Esophagus (tissue), 2 donors: ENCODE data around the gene CCM2. TPM values are rescaled to one million over a fixed set of nuclear protein-coding genes. Genes with fewer than 3 reads are reported as not detected.

Experiments
- H3K27ac ChIP-seq, 2 donors: one replicate each; pipeline ENCODE4 v1.5.1; 2013; ENCODE audit warnings: low read depth in 2 of 2, mild to moderate bottlenecking in 2 of 2, inconsistent platforms in 1 of 2, low read length in 1 of 2, moderate library complexity in 1 of 2
- H3K27me3 ChIP-seq, 2 donors: one replicate each; pipeline ENCODE4 v1.6.1; 2013; ENCODE audit warnings: low read length in 2 of 2, control low read depth in 1 of 2, mild to moderate bottlenecking in 1 of 2; ENCODE audit not compliant: insufficient read depth in 2 of 2, control insufficient read depth in 1 of 2
- H3K36me3 ChIP-seq, 2 donors: one replicate each; pipeline ENCODE4 v1.6.1; 2013; ENCODE audit warnings: low read length in 1 of 2; ENCODE audit not compliant: control insufficient read depth in 2 of 2, insufficient read depth in 2 of 2
- H3K4me1 ChIP-seq, 2 donors: one replicate each; pipeline ENCODE4 v1.6.1; 2013; ENCODE audit warnings: low read length in 1 of 2; ENCODE audit not compliant: control insufficient read depth in 2 of 2, insufficient read depth in 2 of 2
- H3K4me3 ChIP-seq, 2 donors: one replicate each; pipeline ENCODE4 v1.5.1; 2013; ENCODE audit warnings: low read length in 2 of 2, mild to moderate bottlenecking in 2 of 2, low read depth in 1 of 2, moderate library complexity in 1 of 2
- H3K9me3 ChIP-seq, 2 donors: one replicate each; pipeline ENCODE4 v1.6.1; 2013; ENCODE audit warnings: mild to moderate bottlenecking in 2 of 2, low read depth in 1 of 2, low read length in 1 of 2, moderate library complexity in 1 of 2; ENCODE audit not compliant: control insufficient read depth in 2 of 2, insufficient read depth in 1 of 2
- WGBS, 2 donors: extraction: QIAGEN DNeasy Blood & Tissue Kit; methylation state at CpG; one replicate each; pipeline ENCODE4 v1.1.7; 2013; 5-methylcytosine and 5-hydroxymethylcytosine counted together
- polyA plus RNA-seq, 2 donors: library from polyadenylated mRNA; stranded (reverse); fragments of 200-250 nt; gene quantifications; one replicate each; pipeline ENCODE4 v1.2.3, GENCODE V29; 2013
- donor health status: healthy with polysubstance abuse.
- donor health status: Bipolar disorder and iron deficiency.

The CCM2 gene
- polyA plus RNA-seq, 2 donors = 20.2 to 24.0 TPM

GRCh38 chr7:44969049-44969700 is 30.8 kb upstream of the CCM2 start:
- Histone ChIP-seq H3K27me3 (no peaks in the 10 kb centered on the region), H3K9me3 (no peaks in the 10 kb centered on the region), H3K4me3 (no peak overlapping the region), H3K36me3 (no peaks in the 10 kb centered on the region), H3K27ac (no peak overlapping the region), H3K4me1 (peaks cover 0 to 4% of the 10 kb centered on the region in 2 donors)
- 92 to 95% methylated on average over 11 of the region's 11 CpGs for whole genome bisulfite sequencing, 2 donors

- Histone ChIP-seq H3K9me3 (no peaks in the 10 kb centered on the region), H3K27me3 (no peaks in the 10 kb centered on the region), H3K36me3 (peaks cover 0 to 4% of the 10 kb centered on the region in 2 donors), H3K4me1 (peaks cover 0 to 4% of the 10 kb centered on the region in 2 donors), H3K4me3 (no peak overlapping the region), H3K27ac (no peak overlapping the region)
- 78 to 83% methylated on average over 21 of the region's 21 CpGs for WGBS, 2 donors
Observed at GRCh38 chr7:44969701-44970522, 30.1 kb upstream of the CCM2 start.

DNA sequence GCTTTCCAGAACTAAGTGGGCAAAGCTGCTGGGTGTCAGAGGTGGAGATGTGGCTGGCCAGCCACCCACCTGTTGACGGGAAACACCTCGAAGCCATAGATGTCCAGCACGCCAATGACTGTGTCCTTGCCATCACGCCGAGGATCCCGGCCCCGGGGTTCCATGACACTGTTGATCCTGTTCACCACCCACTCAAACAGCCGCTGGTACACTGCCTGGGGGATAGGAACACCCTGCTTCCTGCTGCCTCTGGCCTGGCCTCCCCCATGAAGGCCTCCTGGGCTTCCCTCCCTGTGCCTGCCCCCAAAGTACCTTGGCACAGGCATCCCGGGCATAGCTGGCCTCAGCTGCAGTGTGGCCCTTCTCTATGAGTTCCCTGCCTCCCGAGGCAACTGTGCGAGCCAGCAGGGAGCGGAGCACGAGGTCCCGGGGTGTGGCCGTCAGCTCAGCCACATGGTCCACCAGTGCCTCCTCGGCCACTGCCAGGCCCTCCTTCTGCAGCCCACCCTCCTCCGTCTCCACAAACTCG is 29.4 kb upstream of the CCM2 start:
- Histone ChIP-seq H3K4me3 (no peak overlapping the region), H3K27ac (no peak overlapping the region), H3K36me3 (peaks cover 0 to 8% of the 10 kb centered on the region in 2 donors), H3K4me1 (peaks cover 0 to 4% of the 10 kb centered on the region in 2 donors), H3K27me3 (no peaks in the 10 kb centered on the region), H3K9me3 (no peaks in the 10 kb centered on the region)
- 77 to 86% methylated on average over 18 of the region's 18 CpGs for WGBS, 2 donors

GRCh38 chr7:44971188-44971901 is 28.7 kb upstream of the CCM2 start:
- WGBS, 2 donors = 86% methylated on average over 10 of the region's 10 CpGs
- H3K27me3 ChIP-seq = no peaks in the 10 kb centered on the region
- no peaks in the 10 kb centered on the region for H3K9me3 ChIP-seq
- peaks cover 0 to 11% of the 10 kb centered on the region in 2 donors for H3K36me3 ChIP-seq
- H3K4me1 ChIP-seq = peaks cover 0 to 4% of the 10 kb centered on the region in 2 donors
- no peak overlapping the region for H3K27ac ChIP-seq
- H3K4me3 ChIP-seq = no peak overlapping the region

DNA sequence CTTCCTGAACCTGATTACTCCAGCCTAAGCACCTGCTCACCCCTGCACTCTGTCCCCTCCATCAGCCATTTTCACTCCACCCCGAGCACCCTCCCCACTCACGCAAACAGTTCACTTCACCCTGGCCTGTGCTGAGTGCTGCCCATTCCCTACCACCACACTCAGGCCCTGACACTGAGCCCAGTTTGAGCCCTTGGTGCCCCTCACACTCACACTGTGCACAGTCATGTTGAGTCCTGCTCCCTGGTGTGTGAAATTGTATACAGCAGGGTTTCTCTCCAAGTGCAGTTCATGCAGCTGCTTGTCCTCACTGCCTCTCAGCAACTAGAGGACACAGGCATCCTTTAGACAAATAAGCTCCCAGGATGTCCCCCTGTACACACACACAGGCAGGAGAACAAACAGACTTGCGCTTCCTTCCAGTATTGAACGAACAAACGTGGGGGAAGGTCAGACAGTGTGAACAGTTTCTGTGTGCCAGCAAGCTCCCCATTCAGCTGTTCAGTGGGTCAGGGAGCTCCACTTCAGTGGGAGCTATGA is 28.0 kb upstream of the CCM2 start:
- H3K27me3 ChIP-seq = no peaks in the 10 kb centered on the region
- peaks cover 0 to 11% of the 10 kb centered on the region in 2 donors for H3K36me3 ChIP-seq
- H3K4me1 ChIP-seq = peaks cover 0 to 4% of the 10 kb centered on the region in 2 donors
- no peak overlapping the region for H3K4me3 ChIP-seq
- H3K9me3 ChIP-seq = no peaks in the 10 kb centered on the region
- H3K27ac ChIP-seq = no peak overlapping the region
- WGBS, 2 donors = 63 to 67% methylated on average over 5 of the region's 5 CpGs

DNA sequence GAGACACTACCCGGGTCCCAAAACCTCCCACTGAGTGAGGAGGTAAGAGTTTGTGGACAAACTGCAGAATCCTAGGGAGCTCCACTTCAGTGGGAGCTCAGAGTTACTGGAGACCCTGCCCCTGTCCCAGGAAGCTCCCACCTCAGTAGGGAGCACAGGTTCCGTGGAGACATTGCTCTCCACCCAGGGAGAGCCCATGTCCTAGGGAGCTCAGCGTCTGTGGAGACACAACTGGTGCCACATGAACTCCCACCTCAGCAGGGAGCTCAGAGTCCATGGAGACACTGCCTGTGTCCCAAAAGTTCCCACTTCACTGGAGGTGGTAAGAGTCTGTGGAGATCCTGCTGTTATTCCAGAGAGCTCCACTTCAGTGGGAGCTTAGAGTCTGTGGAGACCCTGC is 27.4 kb upstream of the CCM2 start:
- H3K4me1 ChIP-seq = peaks cover 0 to 5% of the 10 kb centered on the region in 2 donors
- H3K27me3 ChIP-seq = no peaks in the 10 kb centered on the region
- 82 to 84% methylated on average over 3 of the region's 3 CpGs for WGBS, 2 donors

DNA sequence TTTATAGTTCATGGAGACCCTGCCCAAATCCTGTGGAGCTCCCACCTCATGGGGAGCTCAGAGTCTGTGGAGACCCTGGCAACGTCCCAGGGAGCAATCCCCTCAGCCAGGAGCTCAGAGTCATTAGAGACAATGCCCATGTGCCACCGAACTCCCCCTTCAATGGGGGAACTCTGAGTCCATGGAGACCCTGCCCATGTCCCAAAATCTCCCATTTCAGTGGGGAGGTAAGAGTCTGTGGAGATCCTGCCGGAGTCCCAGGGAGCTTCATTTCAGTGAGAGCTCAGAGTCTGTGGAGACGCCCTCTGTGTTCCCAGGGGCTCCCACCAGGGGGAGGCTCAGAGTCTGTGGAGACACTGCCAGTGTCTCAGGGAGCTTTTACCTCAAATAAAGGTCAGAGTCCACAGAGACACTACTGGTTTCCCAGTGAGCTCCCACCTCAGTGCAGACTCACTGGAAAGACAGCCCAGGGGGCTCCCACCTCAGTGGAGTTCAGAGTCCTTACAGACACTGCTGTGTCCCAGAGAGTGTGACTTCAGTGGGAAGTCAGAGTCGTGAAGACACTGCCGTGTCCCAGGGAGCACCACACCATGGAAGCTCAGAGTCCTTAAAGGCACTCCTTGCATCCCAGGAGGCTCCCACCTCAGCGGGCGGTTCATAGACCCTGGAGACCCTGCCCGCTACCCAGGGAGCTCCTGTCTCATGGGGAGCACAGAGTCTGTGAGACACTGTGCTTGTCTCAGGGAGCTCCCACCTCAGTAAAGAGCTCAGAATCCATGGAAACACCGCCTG is 26.2 kb upstream of the CCM2 start:
- peaks cover 0 to 11% of the 10 kb centered on the region in 2 donors for H3K36me3 ChIP-seq
- WGBS, 2 donors = 76 to 82% methylated on average over 10 of the region's 10 CpGs
- no peaks in the 10 kb centered on the region for H3K9me3 ChIP-seq
- H3K27me3 ChIP-seq = no peaks in the 10 kb centered on the region
- no peak overlapping the region for H3K27ac ChIP-seq
- H3K4me1 ChIP-seq = peaks cover 0 to 8% of the 10 kb centered on the region in 2 donors
- no peak overlapping the region for H3K4me3 ChIP-seq

More for the DNA sequence above, 27.4 kb upstream of the CCM2 start:
- Histone ChIP-seq H3K27ac (no peak overlapping the region), H3K9me3 (no peaks in the 10 kb centered on the region), H3K36me3 (peaks cover 0 to 11% of the 10 kb centered on the region in 2 donors), H3K4me3 (no peak overlapping the region)

DNA sequence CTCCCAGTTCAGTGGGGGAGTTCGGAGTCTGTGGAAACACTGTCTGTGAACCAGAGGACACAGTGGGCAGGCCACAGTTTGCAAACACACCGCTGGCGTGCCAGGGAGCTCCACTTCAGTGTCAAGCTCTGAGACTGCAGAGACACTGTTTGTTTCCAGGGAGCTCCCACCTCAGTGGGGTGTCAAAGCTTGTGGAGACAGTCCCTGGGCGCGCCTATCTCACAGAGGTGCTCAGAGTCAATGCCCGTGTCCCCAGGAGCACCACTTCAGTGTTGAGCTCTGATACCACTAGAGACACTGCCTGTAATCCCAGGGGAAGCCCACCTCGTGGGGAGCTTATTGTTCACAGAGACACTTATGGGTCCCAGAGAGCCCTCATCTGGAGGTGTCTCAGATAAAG is 25.5 kb upstream of the CCM2 start:
- Histone ChIP-seq H3K4me1 (peaks cover 0 to 7% of the 10 kb centered on the region in 2 donors), H3K36me3 (peaks cover 0 to 11% of the 10 kb centered on the region in 2 donors), H3K27me3 (no peaks in the 10 kb centered on the region), H3K4me3 (no peak overlapping the region), H3K27ac (no peak overlapping the region), H3K9me3 (no peaks in the 10 kb centered on the region)
- WGBS, 2 donors = 82 to 86% methylated on average over 7 of the region's 7 CpGs
